SK-N-SH treated with all-trans-retinoic acid at 6 μM for 48 hours (cell line): ENCODE results near the gene SLC26A1.

ENCODE experiments used
- ATAC-seq: fragments of 200-7000 bp; cut with Tn5 transposase; 3 replicates; pipeline ENCODE4 v1.9.1; 2020; ENCODE audit warnings: mild to moderate bottlenecking, moderate library complexity
- ARNTL ChIP-seq: fragments of 450-650 bp; formaldehyde crosslinking; IDR thresholded peaks from 2 replicates; pipeline ENCODE4 v1.5.0; 2020; ENCODE audit warnings: low read depth, mild to moderate bottlenecking, moderate library complexity, borderline replicate concordance
- BACH2 ChIP-seq: fragments of 250-450 bp; sonication (Bioruptor Pico); IDR thresholded peaks from 2 replicates; pipeline ENCODE4 v1.9.0; 2021; ENCODE audit warnings: mild to moderate bottlenecking, borderline replicate concordance
- CREB5 ChIP-seq: fragments of 250-450 bp; sonication (Bioruptor Pico); IDR thresholded peaks from 2 replicates; pipeline ENCODE4 v1.5.1; 2020; ENCODE audit warnings: low read depth, mild to moderate bottlenecking, moderate library complexity
- CSDC2 ChIP-seq: fragments of 250-450 bp; sonication (Bioruptor Pico); IDR thresholded peaks from 2 replicates; pipeline ENCODE4 v1.5.0; 2020; ENCODE audit warnings: mild to moderate bottlenecking, moderate library complexity
- CSRNP3 ChIP-seq: fragments of 250-450 bp; sonication (Bioruptor Pico); IDR thresholded peaks from 2 replicates; pipeline ENCODE4 v1.5.1; 2021; ENCODE audit warnings: mild to moderate bottlenecking, moderate library complexity
- ESRRG ChIP-seq: fragments of 250-450 bp; sonication (Bioruptor Pico); IDR thresholded peaks from 2 replicates; pipeline ENCODE4 v1.6.1; 2021; ENCODE audit warnings: mild to moderate bottlenecking
- ISL1 ChIP-seq: fragments of 250-450 bp; sonication (Bioruptor Pico); IDR thresholded peaks from 2 replicates; pipeline ENCODE4 v2.1.2; 2022; ENCODE audit warnings: mild to moderate bottlenecking, moderate library complexity
- OSR1 ChIP-seq: fragments of 250-450 bp; sonication (Bioruptor Pico); IDR thresholded peaks from 2 replicates; pipeline ENCODE4 v1.8.0; 2022; ENCODE audit warnings: moderate library complexity, mild to moderate bottlenecking, inconsistent platforms
- PATZ1 ChIP-seq: fragments of 250-450 bp; sonication (Bioruptor Pico); IDR thresholded peaks from 2 replicates; pipeline ENCODE4 v1.8.0; 2020; ENCODE audit warnings: mild to moderate bottlenecking, moderate library complexity, borderline replicate concordance
- POU6F1 ChIP-seq: fragments of 250-450 bp; sonication (Bioruptor Pico); IDR thresholded peaks from 2 replicates; pipeline ENCODE4 v1.8.0; 2021; ENCODE audit warnings: low read depth, mild to moderate bottlenecking, moderate library complexity, borderline replicate concordance
- PPARA ChIP-seq: fragments of 250-450 bp; sonication (Bioruptor Pico); IDR thresholded peaks from 2 replicates; pipeline ENCODE4 v1.5.0; 2020; ENCODE audit warnings: mild to moderate bottlenecking, borderline replicate concordance
- RARB ChIP-seq: fragments of 250-450 bp; sonication (Bioruptor Pico); IDR thresholded peaks from 2 replicates; pipeline ENCODE4 v1.8.0; 2021; ENCODE audit warnings: mild to moderate bottlenecking, moderate library complexity
- SNAI2 ChIP-seq: fragments of 250-450 bp; sonication (Bioruptor Pico); IDR thresholded peaks from 2 replicates; pipeline ENCODE4 v1.5.0; 2020; ENCODE audit warnings: mild to moderate bottlenecking, moderate library complexity
- TOX ChIP-seq: fragments of 250-450 bp; sonication (Bioruptor Pico); IDR thresholded peaks from 2 replicates; pipeline ENCODE4 v1.8.0; 2021; ENCODE audit warnings: mild to moderate bottlenecking, moderate library complexity, borderline replicate concordance
- TSHZ2 ChIP-seq: fragments of 250-450 bp; sonication (Bioruptor Pico); IDR thresholded peaks from 2 replicates; pipeline ENCODE4 v1.5.0; 2020; ENCODE audit warnings: mild to moderate bottlenecking, moderate library complexity
- ZFP3 ChIP-seq: fragments of 250-450 bp; sonication (Bioruptor Pico); IDR thresholded peaks from 2 replicates; pipeline ENCODE4 v1.5.0; 2020; ENCODE audit warnings: mild to moderate bottlenecking, moderate library complexity
- ZNF565 ChIP-seq: fragments of 450-650 bp; formaldehyde crosslinking; conservative IDR thresholded peaks from 2 replicates; pipeline ENCODE4 v1.5.0; 2020; ENCODE audit warnings: low read depth, mild to moderate bottlenecking, moderate library complexity
- ZNF70 ChIP-seq: fragments of 450-650 bp; formaldehyde crosslinking; IDR thresholded peaks from 2 replicates; pipeline ENCODE4 v1.5.0; 2020; ENCODE audit warnings: mild to moderate bottlenecking, moderate library complexity
- ZNF8 ChIP-seq: fragments of 450-650 bp; formaldehyde crosslinking; IDR thresholded peaks from 2 replicates; pipeline ENCODE4 v1.5.0; 2020; ENCODE audit warnings: mild to moderate bottlenecking, moderate library complexity

The SLC26A1 gene

GRCh38 chr4:993111-994029 lies at the start of gene SLC26A1:
Gene SLC26A1, minus strand, starts transcription at chr4:993404. Its CDS starts 1,701 bp downstream, at chr4:991703.
- ATAC-seq: no peak
- no peak for TF ChIP-seq TSHZ2
- no peak for TF ChIP-seq SNAI2 (CRISPR knock-in tag)
- TF ChIP-seq ESRRG: no peak
- TF ChIP-seq OSR1 (CRISPR knock-in tag): no peak
- TF ChIP-seq BACH2 (CRISPR knock-in tag): no peak
- no peak for TF ChIP-seq ZFP3 (CRISPR knock-in tag)

GRCh38 chr4:1042352-1043055 lies 49.3 kb upstream of the SLC26A1 start:
- TF ChIP-seq TOX (CRISPR knock-in tag): no peak
- no peak for TF ChIP-seq ZFP3 (CRISPR knock-in tag)
- TF ChIP-seq CSDC2 (CRISPR knock-in tag): no peak
- no peak for TF ChIP-seq POU6F1 (CRISPR knock-in tag)
- TF ChIP-seq PPARA (CRISPR knock-in tag): no peak
- TF ChIP-seq ARNTL (CRISPR knock-in tag): no peak
- no peak for TF ChIP-seq ZNF8 (CRISPR knock-in tag)
- no peak for TF ChIP-seq SNAI2 (CRISPR knock-in tag)
- no peak for TF ChIP-seq ZNF70 (CRISPR knock-in tag)
- no peak for TF ChIP-seq ESRRG
- no peak for TF ChIP-seq CSRNP3
- TF ChIP-seq PATZ1 (CRISPR knock-in tag): no peak
- no peak for TF ChIP-seq ZNF565 (CRISPR knock-in tag)
- ATAC-seq: no peak

GRCh38 chr4:1041936-1042330 lies 48.7 kb upstream of the SLC26A1 start:
- no peak for ATAC-seq
- TF ChIP-seq BACH2 (CRISPR knock-in tag) (no peak), ZNF8 (CRISPR knock-in tag) (no peak), ISL1 (CRISPR knock-in tag) (no peak), ESRRG (no peak), PATZ1 (CRISPR knock-in tag) (no peak), ZNF70 (CRISPR knock-in tag) (no peak), TOX (CRISPR knock-in tag) (no peak), RARB (CRISPR knock-in tag) (no peak), SNAI2 (CRISPR knock-in tag) (no peak), CSDC2 (CRISPR knock-in tag) (no peak), ZNF565 (CRISPR knock-in tag) (no peak), TSHZ2 (no peak), PPARA (CRISPR knock-in tag) (no peak), CREB5 (no peak)
